HG03139 (cell line): Measurements from ENCODE around the gene KCNG1.

Experiments used
- ATAC-seq: cut with Tn5 transposase; IDR thresholded peaks from one replicate; pipeline ENCODE4 v1.9.1; 2021; ENCODE audit not compliant: unreplicated experiment

KCNG1 gene

GRCh38 chr20:51013577-51014330 lies 9.2 kb downstream of the KCNG1 start:
- no peak for ATAC-seq

- no peak for ATAC-seq
Measured at GRCh38 chr20:51012357-51012756, 10.6 kb downstream of the KCNG1 start.

- ATAC-seq: no peak
Measured at GRCh38 chr20:51011479-51011878, 11.4 kb downstream of the KCNG1 start.

GRCh38 chr20:51010932-51011331 lies 12.0 kb downstream of the KCNG1 start:
- ATAC-seq: no peak

GRCh38 chr20:51010043-51010365 lies 12.9 kb downstream of the KCNG1 start:
- no peak for ATAC-seq

GRCh38 chr20:51009303-51010042 lies 13.4 kb downstream of the KCNG1 start:
- no peak for ATAC-seq

GRCh38 chr20:51008718-51009117 lies 14.2 kb downstream of the KCNG1 start:
- ATAC-seq: no peak

GRCh38 chr20:51005214-51005613 lies 17.7 kb downstream of the KCNG1 start:
- ATAC-seq: no peak

GRCh38 chr20:51004781-51005180 lies 18.1 kb downstream of the KCNG1 start:
- ATAC-seq: no peak

GRCh38 chr20:51004305-51004727 lies 18.6 kb downstream of the KCNG1 start:
- ATAC-seq: no peak

GRCh38 chr20:51003753-51004152 lies 19.2 kb downstream of the KCNG1 start:
- ATAC-seq: no peak

GRCh38 chr20:51002633-51003032 lies 20.3 kb downstream of the KCNG1 start:
- no peak for ATAC-seq

- ATAC-seq: no peak
Measured at GRCh38 chr20:51001430-51002265, 21.3 kb downstream of the KCNG1 start.

GRCh38 chr20:50999355-50999754 lies 23.6 kb downstream of the KCNG1 start:
- no peak for ATAC-seq

GRCh38 chr20:50996901-50997865 lies 25.7 kb downstream of the KCNG1 start:
- ATAC-seq: no peak

- ATAC-seq: no peak
Measured at GRCh38 chr20:50995506-50995905, 27.4 kb downstream of the KCNG1 start.

GRCh38 chr20:50993876-50994275 lies 29.0 kb downstream of the KCNG1 start:
- no peak for ATAC-seq

- peak; percentile 78 for ATAC-seq
Measured at GRCh38 chr20:50992733-50993457, 30.0 kb downstream of the KCNG1 start.

GRCh38 chr20:50992336-50992732 lies 30.6 kb downstream of the KCNG1 start:
- ATAC-seq: no peak

- ATAC-seq: no peak
Measured at GRCh38 chr20:50991076-50991475, 31.8 kb downstream of the KCNG1 start.
